NB4 (cell line): Measurements from ENCODE around the gene ZFP42.

ENCODE experiments used
- POLR2A ChIP-seq: IDR thresholded peaks from 2 replicates; pipeline ENCODE4 v1.6.1; 2011; ENCODE audit warnings: mild to moderate bottlenecking; ENCODE audit not compliant: insufficient read length; ENCODE audit errors: extremely low read depth
- TF ChIP-seq, protein P1 (sequence below): IDR thresholded peaks from one replicate; pipeline ENCODE4 v1.5.1; 2012; ENCODE audit warnings: low read depth, low read length

DNA sequence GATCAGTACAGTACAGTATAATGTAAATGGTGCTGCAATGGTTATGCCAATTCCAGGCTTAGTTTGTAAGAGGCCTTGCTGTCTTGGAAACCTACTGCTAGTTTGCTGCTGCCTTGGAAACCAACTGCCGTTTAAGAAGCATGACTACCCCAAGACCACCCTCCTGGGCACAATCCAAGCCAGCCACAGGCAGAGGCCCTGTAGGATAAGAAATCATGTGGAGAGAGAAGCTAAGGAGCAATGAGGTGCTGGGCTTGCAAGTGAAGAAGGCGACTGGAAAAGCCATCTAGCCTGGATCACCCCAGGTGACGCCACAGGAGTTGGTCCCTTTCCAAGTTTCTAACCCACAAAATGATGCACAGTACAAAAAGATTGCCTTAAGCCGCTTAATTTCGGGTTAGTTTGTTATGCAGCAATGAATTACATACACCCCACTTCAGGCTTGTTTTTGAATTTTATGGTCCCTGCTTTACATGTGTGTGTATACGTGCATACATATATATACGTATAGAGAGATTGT is 16.9 kb downstream of the ZFP42 start:
- no peak for TF ChIP-seq POLR2A
- TF ChIP-seq, protein P1, sequence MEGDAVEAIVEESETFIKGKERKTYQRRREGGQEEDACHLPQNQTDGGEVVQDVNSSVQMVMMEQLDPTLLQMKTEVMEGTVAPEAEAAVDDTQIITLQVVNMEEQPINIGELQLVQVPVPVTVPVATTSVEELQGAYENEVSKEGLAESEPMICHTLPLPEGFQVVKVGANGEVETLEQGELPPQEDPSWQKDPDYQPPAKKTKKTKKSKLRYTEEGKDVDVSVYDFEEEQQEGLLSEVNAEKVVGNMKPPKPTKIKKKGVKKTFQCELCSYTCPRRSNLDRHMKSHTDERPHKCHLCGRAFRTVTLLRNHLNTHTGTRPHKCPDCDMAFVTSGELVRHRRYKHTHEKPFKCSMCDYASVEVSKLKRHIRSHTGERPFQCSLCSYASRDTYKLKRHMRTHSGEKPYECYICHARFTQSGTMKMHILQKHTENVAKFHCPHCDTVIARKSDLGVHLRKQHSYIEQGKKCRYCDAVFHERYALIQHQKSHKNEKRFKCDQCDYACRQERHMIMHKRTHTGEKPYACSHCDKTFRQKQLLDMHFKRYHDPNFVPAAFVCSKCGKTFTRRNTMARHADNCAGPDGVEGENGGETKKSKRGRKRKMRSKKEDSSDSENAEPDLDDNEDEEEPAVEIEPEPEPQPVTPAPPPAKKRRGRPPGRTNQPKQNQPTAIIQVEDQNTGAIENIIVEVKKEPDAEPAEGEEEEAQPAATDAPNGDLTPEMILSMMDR = no peak
